Measurements from ENCODE around the gene COL5A1. TPM values are rescaled to one million over a fixed set of nuclear protein-coding genes. Genes with fewer than 3 reads are reported as not detected.
A peak's percentile ranks its signal among the peaks of the same experiment; 100 is the strongest.

Gene COL5A1
- total RNA-seq, 1 experiment from 2014 or later, result 9.5 TPM

GRCh38 chr9:134690301-134690751 is 48.7 kb downstream of the COL5A1 start:
- Histone ChIP-seq H3K9ac (ENCODE audit: extremely low read depth, insufficient read length, low read length) (no peak overlapping the region), H3K18ac (ENCODE audit: insufficient read length, low read depth, low read length) (no peak overlapping the region), H3K23ac (ENCODE audit: insufficient read length, low read depth, low read length) (no peak overlapping the region), H4K5ac (ENCODE audit: insufficient read length, low read depth, low read length) (no peak overlapping the region), H3K9me3 (ENCODE audit: control insufficient read depth, low read depth, low read length) (no peaks in the 10 kb centered on the region), H3K14ac (ENCODE audit: insufficient read depth, low read length) (no peak overlapping the region; the same call in 1 of the 2 replicates), H3K4ac (ENCODE audit: low read depth, low read length) (no peak overlapping the region), H3K23me2 (ENCODE audit: insufficient read length, low read depth, low read length, poor library complexity, severe bottlenecking) (no peaks in the 10 kb centered on the region), H4K91ac (ENCODE audit: insufficient read length, low read depth, low read length) (no peak overlapping the region), H3K27me3 (ENCODE audit: insufficient read depth, low read length) (no peaks in the 10 kb centered on the region), H2AK5ac (ENCODE audit: insufficient read length, low read length) (no peak overlapping the region), H2BK20ac (ENCODE audit: low read depth, low read length, poor library complexity, severe bottlenecking) (no peak overlapping the region), H4K8ac (replicated peaks; ENCODE audit: insufficient read length, low read depth, low read length) (no peak overlapping the region), H2BK15ac (ENCODE audit: low read depth, low read length) (no peak overlapping the region), H2BK5ac (ENCODE audit: insufficient read length, low read length) (no peak overlapping the region), H4K20me1 (ENCODE audit: control insufficient read depth, insufficient read depth, insufficient read length) (no peaks in the 10 kb centered on the region), H3K79me2 (ENCODE audit: insufficient read depth, low read length) (no peaks in the 10 kb centered on the region), H2AFZ (ENCODE audit: low read length) (no peak overlapping the region), H3K4me1 (ENCODE audit: insufficient read depth, low read length) (no peaks in the 10 kb centered on the region), H3K27ac (ENCODE audit: insufficient read length, low read depth, low read length) (no peak overlapping the region), H2BK12ac (ENCODE audit: insufficient read length, low read depth, low read length) (no peak overlapping the region), H3T11ph (ENCODE audit: low read length) (no peak overlapping the region), H3K56ac (ENCODE audit: insufficient read length, low read depth, low read length) (no peak overlapping the region), H3K79me1 (ENCODE audit: insufficient read depth, low read depth, low read length, poor library complexity, severe bottlenecking) (no peaks in the 10 kb centered on the region), H3K4me2 (ENCODE audit: insufficient read depth, insufficient read length, low read length) (no peak overlapping the region), H2BK120ac (ENCODE audit: low read depth, low read length, poor library complexity, severe bottlenecking) (no peak overlapping the region)
- peak overlapping the region in 1 of 3 experiments; percentile 72; a peak in 1 of 7 replicates for H3K27ac Mint-ChIP-seq
- WGBS (ENCODE audit: extremely low coverage, insufficient read length, low lambda C conversion rate), result no CpG with 5 or more reads among the region's 15 CpGs
- TF ChIP-seq, protein P1, sequence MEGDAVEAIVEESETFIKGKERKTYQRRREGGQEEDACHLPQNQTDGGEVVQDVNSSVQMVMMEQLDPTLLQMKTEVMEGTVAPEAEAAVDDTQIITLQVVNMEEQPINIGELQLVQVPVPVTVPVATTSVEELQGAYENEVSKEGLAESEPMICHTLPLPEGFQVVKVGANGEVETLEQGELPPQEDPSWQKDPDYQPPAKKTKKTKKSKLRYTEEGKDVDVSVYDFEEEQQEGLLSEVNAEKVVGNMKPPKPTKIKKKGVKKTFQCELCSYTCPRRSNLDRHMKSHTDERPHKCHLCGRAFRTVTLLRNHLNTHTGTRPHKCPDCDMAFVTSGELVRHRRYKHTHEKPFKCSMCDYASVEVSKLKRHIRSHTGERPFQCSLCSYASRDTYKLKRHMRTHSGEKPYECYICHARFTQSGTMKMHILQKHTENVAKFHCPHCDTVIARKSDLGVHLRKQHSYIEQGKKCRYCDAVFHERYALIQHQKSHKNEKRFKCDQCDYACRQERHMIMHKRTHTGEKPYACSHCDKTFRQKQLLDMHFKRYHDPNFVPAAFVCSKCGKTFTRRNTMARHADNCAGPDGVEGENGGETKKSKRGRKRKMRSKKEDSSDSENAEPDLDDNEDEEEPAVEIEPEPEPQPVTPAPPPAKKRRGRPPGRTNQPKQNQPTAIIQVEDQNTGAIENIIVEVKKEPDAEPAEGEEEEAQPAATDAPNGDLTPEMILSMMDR (conservative IDR thresholded peaks at IDR 0.05), result no peak
- no peaks in the 10 kb centered on the region for H3K27me3 Mint-ChIP-seq (ENCODE audit: low read depth)
- H3K36me3 Mint-ChIP-seq (ENCODE audit: insufficient read depth in 1 of 3, low read depth in 3 of 3), result peaks cover 0 to 2% (median 2%) of the 10 kb centered on the region in 3 experiments; a peak in 1 of 7 replicates
- no peak overlapping the region for H3K4me3 Mint-ChIP-seq
- H3K4me1 Mint-ChIP-seq, result no peaks in the 10 kb centered on the region; a peak in 1 of 4 replicates
- no peak for DNase-seq
- no peaks in the 10 kb centered on the region; a peak in 2 of 5 replicates for H3K9me3 Mint-ChIP-seq
